Astrocyte (in vitro differentiated cells and primary cell): ENCODE data around the gene ZGRF1.

Experiments
- EZH2 ChIP-seq: IDR thresholded peaks from 2 replicates; pipeline ENCODE4 v1.6.1; 2012; ENCODE audit warnings: mild to moderate bottlenecking, low read length, inconsistent platforms; ENCODE audit not compliant: insufficient read depth
- TF ChIP-seq, protein P1 (sequence below): IDR thresholded peaks from 2 replicates; pipeline ENCODE4 v1.5.1; 2011; ENCODE audit warnings: low read depth, mild to moderate bottlenecking, inconsistent platforms, low read length, moderate library complexity; ENCODE audit not compliant: insufficient read depth

DNA sequence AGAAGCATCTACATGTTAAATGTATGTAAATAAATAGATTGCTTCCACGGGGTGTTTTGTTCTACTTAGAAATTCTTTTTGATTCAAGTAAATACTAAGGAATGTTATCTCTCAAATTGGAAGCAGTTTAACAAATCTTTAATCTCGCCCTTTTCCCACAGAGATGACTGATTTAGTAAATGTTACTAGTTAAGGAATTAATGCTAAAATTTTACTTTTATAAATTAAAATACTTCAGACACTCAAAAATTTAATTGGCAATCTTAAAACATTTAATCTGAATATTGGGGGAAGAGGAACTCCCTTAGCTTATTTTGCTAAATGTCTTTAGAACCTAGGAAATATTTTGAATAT is 12.3 kb upstream of the ZGRF1 start:
- TF ChIP-seq, protein P1, sequence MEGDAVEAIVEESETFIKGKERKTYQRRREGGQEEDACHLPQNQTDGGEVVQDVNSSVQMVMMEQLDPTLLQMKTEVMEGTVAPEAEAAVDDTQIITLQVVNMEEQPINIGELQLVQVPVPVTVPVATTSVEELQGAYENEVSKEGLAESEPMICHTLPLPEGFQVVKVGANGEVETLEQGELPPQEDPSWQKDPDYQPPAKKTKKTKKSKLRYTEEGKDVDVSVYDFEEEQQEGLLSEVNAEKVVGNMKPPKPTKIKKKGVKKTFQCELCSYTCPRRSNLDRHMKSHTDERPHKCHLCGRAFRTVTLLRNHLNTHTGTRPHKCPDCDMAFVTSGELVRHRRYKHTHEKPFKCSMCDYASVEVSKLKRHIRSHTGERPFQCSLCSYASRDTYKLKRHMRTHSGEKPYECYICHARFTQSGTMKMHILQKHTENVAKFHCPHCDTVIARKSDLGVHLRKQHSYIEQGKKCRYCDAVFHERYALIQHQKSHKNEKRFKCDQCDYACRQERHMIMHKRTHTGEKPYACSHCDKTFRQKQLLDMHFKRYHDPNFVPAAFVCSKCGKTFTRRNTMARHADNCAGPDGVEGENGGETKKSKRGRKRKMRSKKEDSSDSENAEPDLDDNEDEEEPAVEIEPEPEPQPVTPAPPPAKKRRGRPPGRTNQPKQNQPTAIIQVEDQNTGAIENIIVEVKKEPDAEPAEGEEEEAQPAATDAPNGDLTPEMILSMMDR, result no peak
- no peak for TF ChIP-seq EZH2
